Endothelial cell of umbilical vein (primary cell): ENCODE data around the gene CD34. TPM values are rescaled to one million over a fixed set of nuclear protein-coding genes. Genes with fewer than 3 reads are reported as not detected.

Experiments used
- BruUV-seq: library from RNA; stranded (reverse); fragments of 400-500 nt; replicated peaks from 2 replicates; lab custom pipeline; 2021; lab: Mats Ljungman, UMichigan
- CTCF ChIA-PET: fragments of 300-600, 350-600 bp; sonication (Branson Sonifier 250); formaldehyde crosslinking; loops from one replicate; lab custom pipeline; 2021; ENCODE audit warnings: antibody characterized with exemption, inconsistent platforms; lab: Charles Lee
- POLR2A ChIA-PET: fragments of 300-600, 350-600 bp; sonication (Branson Sonifier 250); formaldehyde crosslinking; loops from one replicate; lab custom pipeline; 2021; ENCODE audit warnings: antibody characterized with exemption, inconsistent platforms; lab: Charles Lee
- DNase-seq: peaks from one replicate; pipeline ENCODE4 v3.0.0-alpha.2; 2011; ENCODE audit warnings: low read depth, low spot score
- FAIRE-seq: peaks from 2 replicates; lab custom pipeline; 2011; peaks lifted over from hg19 to GRCh38; lab: Jason Lieb, UNC
- H2AFZ ChIP-seq: 2 replicates; pipeline ENCODE4 v1.6.0; 2012; ENCODE audit warnings: low read depth, low read length, control low read depth, inconsistent platforms
- H3K27ac ChIP-seq: 2 replicates; pipeline ENCODE4 v1.5.1; 2011; ENCODE audit warnings: low read depth, mild to moderate bottlenecking, control low read depth, low read length, moderate library complexity; ENCODE audit not compliant: insufficient read depth
- H3K27me3 ChIP-seq, 2 experiments: 2 replicates each; pipeline versions ENCODE4 v1.6.0 to v1.6.1; 2011; ENCODE audit warnings: low read length in 2 of 2, mixed read lengths in 1 of 2; ENCODE audit not compliant: control insufficient read depth in 2 of 2, insufficient read depth in 2 of 2
- H3K36me3 ChIP-seq, 2 experiments: 2 replicates in 1 of 2; 3 replicates in 1 of 2; pipeline ENCODE4 v1.5.1; 2011; ENCODE audit warnings: low read length in 2 of 2, mild to moderate bottlenecking in 1 of 2, moderate library complexity in 1 of 2; ENCODE audit not compliant: control insufficient read depth in 2 of 2, insufficient read depth in 2 of 2; ENCODE audit errors: extremely low read depth in 1 of 2
- H3K4me1 ChIP-seq: 3 replicates; pipeline ENCODE4 v1.5.1; 2011; ENCODE audit warnings: mild to moderate bottlenecking, low read length; ENCODE audit not compliant: control insufficient read depth, insufficient read depth; ENCODE audit errors: extremely low read depth
- H3K4me2 ChIP-seq: 2 replicates; pipeline ENCODE4 v1.6.1; 2011; ENCODE audit warnings: low read length, control low read depth, mixed read lengths; ENCODE audit not compliant: insufficient read depth
- H3K4me3 ChIP-seq, 3 experiments: fragments of 200-600 bp in 1 of 3; sonication (generic), shearing (Covaris generic) in 1 of 3; replicated peaks in 1 of 3; 2 replicates each; pipeline ENCODE4 v1.5.1; 2011 to 2016; ENCODE audit warnings: control low read depth in 3 of 3, low read length in 3 of 3, mild to moderate bottlenecking in 2 of 3, inconsistent platforms in 1 of 3, low read depth in 1 of 3, moderate library complexity in 1 of 3; ENCODE audit not compliant: insufficient read depth in 1 of 3
- H3K79me2 ChIP-seq: 2 replicates; pipeline ENCODE4 v1.6.0; 2012; ENCODE audit warnings: low read length, inconsistent platforms; ENCODE audit not compliant: control insufficient read depth, insufficient read depth
- H3K9ac ChIP-seq: replicated peaks from 2 replicates; pipeline ENCODE3; 2011; ENCODE audit warnings: low read length, control low read depth; ENCODE audit not compliant: insufficient read depth; ENCODE audit errors: extremely low read depth
- H3K9me1 ChIP-seq: replicated peaks from 3 replicates; pipeline ENCODE4 v1.6.0; 2011; ENCODE audit warnings: mild to moderate bottlenecking, low read length; ENCODE audit not compliant: control insufficient read depth, insufficient read depth; ENCODE audit errors: extremely low read depth
- H3K9me3 ChIP-seq: replicated peaks from 2 replicates; pipeline ENCODE4 v1.5.1; 2012; ENCODE audit warnings: low read length, inconsistent platforms; ENCODE audit not compliant: control insufficient read depth, insufficient read depth
- H4K20me1 ChIP-seq: replicated peaks from 2 replicates; pipeline ENCODE3; 2011; ENCODE audit warnings: mild to moderate bottlenecking, low read length; ENCODE audit not compliant: control insufficient read depth, insufficient read depth; ENCODE audit errors: extremely low read depth
- EZH2 ChIP-seq: IDR thresholded peaks from 2 replicates; pipeline ENCODE4 v1.6.1; 2012; ENCODE audit warnings: borderline replicate concordance, low read depth, mild to moderate bottlenecking, moderate library complexity, low read length, inconsistent platforms; ENCODE audit not compliant: severe bottlenecking
- FOS ChIP-seq: IDR thresholded peaks from 2 replicates; pipeline ENCODE4 v1.6.1; 2011; ENCODE audit warnings: mild to moderate bottlenecking, low read length, moderate library complexity, borderline replicate concordance; ENCODE audit not compliant: insufficient read depth
- GATA2 ChIP-seq: IDR thresholded peaks from 2 replicates; pipeline ENCODE4 v1.7.0; 2011; ENCODE audit warnings: low read depth, mild to moderate bottlenecking, moderate library complexity, mixed read lengths, low read length; ENCODE audit not compliant: insufficient read length, insufficient read depth
- JUN ChIP-seq: IDR thresholded peaks from 2 replicates; pipeline ENCODE4 v1.6.1; 2011; ENCODE audit warnings: borderline replicate concordance, low read depth; ENCODE audit not compliant: insufficient read length, insufficient read depth
- MYC ChIP-seq: IDR thresholded peaks from one replicate; pipeline ENCODE4 v1.6.1; 2011; ENCODE audit warnings: mild to moderate bottlenecking, low read depth, low read length
- POLR2A ChIP-seq: IDR thresholded peaks from 2 replicates; pipeline ENCODE4 v1.6.1; 2012; ENCODE audit warnings: low read depth, mild to moderate bottlenecking, control low read depth, low read length
- POLR2AphosphoS5 ChIP-seq: IDR thresholded peaks from 2 replicates; pipeline ENCODE4 v1.6.1; 2012; ENCODE audit warnings: low read depth, mild to moderate bottlenecking, control low read depth, low read length, moderate library complexity; ENCODE audit not compliant: insufficient read depth
- dilution Hi-C: fragments of 300-500 bp; cut with MboI; formaldehyde crosslinking; loops from one replicate; pipeline ENCODE4 v1.15.0; 2019; ENCODE audit warnings: low sequenced_read_pairs; ENCODE audit not compliant: extremely low pct_ligation_motif_present
- intact Hi-C: fragments of 100-400 bp; cut with micrococcal nuclease; formaldehyde crosslinking; loops from one replicate; pipeline ENCODE4 v1.10.0; 2022
- polyA plus RNA-seq, 4 experiments: library from polyadenylated mRNA; depleted of rRNA in 3 of 4; stranded (reverse) in 3 of 4; unstranded in 1 of 4; fragments of >200 nt; gene quantifications; 2 replicates each; pipeline versions ENCODE4 v1.2.1 to v1.2.3, GENCODE V29; 2011 to 2012; ENCODE audit warnings: missing spikeins in 1 of 4
- total RNA-seq: library from RNA; stranded (reverse); gene quantifications from 2 replicates; pipeline ENCODE4 v1.2.3, GENCODE V29; 2021
- TF ChIP-seq, protein P1 (sequence below), 2 donors: IDR thresholded peaks; 1 replicate in 1 of 2; 2 replicates in 1 of 2; pipeline ENCODE4 v1.5.1; 2011; ENCODE audit warnings: low read length in 2 of 2, mild to moderate bottlenecking in 2 of 2, moderate library complexity in 2 of 2, control low read depth in 1 of 2, inconsistent platforms in 1 of 2, low read depth in 1 of 2; ENCODE audit not compliant: insufficient read depth in 1 of 2; ENCODE audit errors: extremely low read depth in 1 of 2
- TF ChIP-seq, protein P2 (sequence below): IDR thresholded peaks from 2 replicates; pipeline ENCODE4 v1.6.1; 2011; ENCODE audit not compliant: insufficient read depth, insufficient read length

Gene CD34
- total and polyA plus RNA-seq, 2 donors (not counting 3 experiments of a cell fraction or from before 2014, with no cell fraction given) = 102 to 174 TPM

DNA sequence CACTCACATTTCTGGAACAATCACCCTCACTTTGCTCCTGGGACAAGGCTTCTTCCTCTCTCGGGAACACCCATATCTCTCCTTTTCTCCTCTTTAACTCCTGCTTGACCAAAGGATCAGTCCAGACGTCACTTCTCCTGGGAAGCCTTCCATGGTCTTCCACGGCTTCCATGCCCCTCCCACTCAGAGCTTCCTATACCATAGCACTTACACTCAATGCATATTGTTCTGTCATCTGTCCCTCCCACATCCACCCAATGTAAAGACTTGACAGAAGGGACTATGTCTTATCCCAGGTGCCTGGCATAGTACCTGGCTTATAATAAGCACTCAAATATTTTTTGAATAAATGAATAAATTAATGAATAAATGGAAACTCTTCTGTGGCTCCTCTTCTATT is 28.2 kb downstream of the CD34 start:
- FAIRE-seq = no peak
- dilution Hi-C loops = no loop called here
- POLR2A ChIA-PET = no interaction called here

More for the DNA sequence above, 28.2 kb downstream of the CD34 start:
- no peaks in the 10 kb centered on the region for H3K27me3 ChIP-seq
- no peak overlapping the region for H3K4me3 ChIP-seq
- no peak overlapping the region for H3K4me2 ChIP-seq
- BruUV-seq = no TSS peak
- intact Hi-C loops = no loop called here
- H3K9me3 ChIP-seq = no peaks in the 10 kb centered on the region
- H3K79me2 ChIP-seq = no peaks in the 10 kb centered on the region
- H4K20me1 ChIP-seq = no peaks in the 10 kb centered on the region
- DNase-seq = no peak
- no peaks in the 10 kb centered on the region for H3K9me1 ChIP-seq
- TF ChIP-seq EZH2 (no peak), JUN (no peak), POLR2AphosphoS5 (no peak), FOS (no peak), MYC (no peak), POLR2A (no peak), GATA2 (no peak)
- TF ChIP-seq, protein P1, sequence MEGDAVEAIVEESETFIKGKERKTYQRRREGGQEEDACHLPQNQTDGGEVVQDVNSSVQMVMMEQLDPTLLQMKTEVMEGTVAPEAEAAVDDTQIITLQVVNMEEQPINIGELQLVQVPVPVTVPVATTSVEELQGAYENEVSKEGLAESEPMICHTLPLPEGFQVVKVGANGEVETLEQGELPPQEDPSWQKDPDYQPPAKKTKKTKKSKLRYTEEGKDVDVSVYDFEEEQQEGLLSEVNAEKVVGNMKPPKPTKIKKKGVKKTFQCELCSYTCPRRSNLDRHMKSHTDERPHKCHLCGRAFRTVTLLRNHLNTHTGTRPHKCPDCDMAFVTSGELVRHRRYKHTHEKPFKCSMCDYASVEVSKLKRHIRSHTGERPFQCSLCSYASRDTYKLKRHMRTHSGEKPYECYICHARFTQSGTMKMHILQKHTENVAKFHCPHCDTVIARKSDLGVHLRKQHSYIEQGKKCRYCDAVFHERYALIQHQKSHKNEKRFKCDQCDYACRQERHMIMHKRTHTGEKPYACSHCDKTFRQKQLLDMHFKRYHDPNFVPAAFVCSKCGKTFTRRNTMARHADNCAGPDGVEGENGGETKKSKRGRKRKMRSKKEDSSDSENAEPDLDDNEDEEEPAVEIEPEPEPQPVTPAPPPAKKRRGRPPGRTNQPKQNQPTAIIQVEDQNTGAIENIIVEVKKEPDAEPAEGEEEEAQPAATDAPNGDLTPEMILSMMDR (IDR thresholded peaks at IDR 0.05; ENCODE audit: extremely low read depth in 1 of 2, insufficient read depth in 1 of 2, low read depth in 1 of 2, low read length in 2 of 2) = no peak
- TF ChIP-seq, protein P2, sequence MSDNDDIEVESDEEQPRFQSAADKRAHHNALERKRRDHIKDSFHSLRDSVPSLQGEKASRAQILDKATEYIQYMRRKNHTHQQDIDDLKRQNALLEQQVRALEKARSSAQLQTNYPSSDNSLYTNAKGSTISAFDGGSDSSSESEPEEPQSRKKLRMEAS = no peak
- no peak overlapping the region for H2AFZ ChIP-seq
- CTCF ChIA-PET = interaction anchor here (0.7 to 7.9 kb wide), 3 partner anchors 11 to 80 kb away, joined by 3 to 321 read pairs (median 132); no protein-coding TSS in a partner anchor
- peaks cover 0 to 3% of the 10 kb centered on the region in 2 experiments for H3K36me3 ChIP-seq
- H3K4me1 ChIP-seq = peaks cover 22% of the 10 kb centered on the region
- no peak overlapping the region for H3K9ac ChIP-seq
- H3K27ac ChIP-seq = no peak overlapping the region
